HCT116 (cell line): ENCODE results near the gene MRPL1. TPM values are rescaled to one million over a fixed set of nuclear protein-coding genes. Genes with fewer than 3 reads are reported as not detected.

Experiments used
- ATAC-seq: fragments of 200-7000 bp; cut with Tn5 transposase; 2 replicates; pipeline ENCODE4 v1.9.1; 2020; ENCODE audit warnings: mild to moderate bottlenecking, moderate library complexity
- BruUV-seq: library from RNA; stranded (reverse); fragments of 400-500 nt; replicated peaks from 2 replicates; lab custom pipeline; 2021; lab: Mats Ljungman, UMichigan
- CTCF ChIA-PET: fragments of 300-600 bp; sonication (Branson Sonifier 250); formaldehyde crosslinking; loops from one replicate; lab custom pipeline; 2021; ENCODE audit warnings: antibody characterized with exemption; lab: Charles Lee
- POLR2A ChIA-PET: fragments of 300-600, 350-600 bp; sonication (Branson Sonifier 250); formaldehyde crosslinking; loops from one replicate; lab custom pipeline; 2021; ENCODE audit warnings: antibody characterized with exemption; lab: Charles Lee
- RAD21 ChIA-PET, 2 experiments: fragments of 300-600 bp; sonication (Branson Sonifier 250); formaldehyde crosslinking; loops; one replicate each; lab custom pipeline; 2023; ENCODE audit warnings: low total read pairs in 2 of 2; ENCODE audit not compliant: uncharacterized antibody in 2 of 2, unreplicated experiment in 2 of 2, low non-redundant PET in 1 of 2; lab: Charles Lee
- DNase-seq: peaks from one replicate; pipeline ENCODE4 v3.0.0-alpha.2; 2010; ENCODE audit warnings: low read depth, low spot score
- H2AFZ ChIP-seq: fragments of 200-600 bp; shearing (Covaris generic), sonication (generic); 2 replicates; pipeline ENCODE4 v1.6.1; 2017; ENCODE audit warnings: low read depth, mixed run types, mixed read lengths, antibody characterized with exemption, low read length; ENCODE audit not compliant: poor library complexity, severe bottlenecking
- H3K27ac ChIP-seq: 2 replicates; pipeline ENCODE4 v1.5.1; 2012; ENCODE audit warnings: low read depth, low read length
- H3K27me3 ChIP-seq: fragments of 200-600 bp; sonication (generic); 2 replicates; pipeline ENCODE4 v1.6.1; 2016; ENCODE audit warnings: mixed run types, low read length, mixed read lengths; ENCODE audit not compliant: insufficient read depth
- H3K36me3 ChIP-seq, 2 experiments: fragments of 200-500 bp in 1 of 2; fragments of 200-600 bp in 1 of 2; sonication (Bioruptor generic) in 1 of 2; sonication (generic) in 1 of 2; 2 replicates each; pipeline versions ENCODE4 v1.5.1 to v1.6.1; 2014 to 2016; ENCODE audit warnings: low read length in 2 of 2, inconsistent platforms in 1 of 2, mixed read lengths in 1 of 2, mixed run types in 1 of 2; ENCODE audit not compliant: insufficient read depth in 2 of 2, control insufficient read depth in 1 of 2
- H3K4me1 ChIP-seq, 2 experiments: fragments of 200-600 bp in 1 of 2; sonication (generic) in 1 of 2; 2 replicates each; pipeline versions ENCODE4 v1.5.1 to v1.6.1; 2012 to 2017; ENCODE audit warnings: low read length in 2 of 2, inconsistent platforms in 1 of 2, mild to moderate bottlenecking in 1 of 2, mixed read lengths in 1 of 2, mixed run types in 1 of 2, moderate library complexity in 1 of 2; ENCODE audit not compliant: insufficient read depth in 2 of 2, control insufficient read depth in 1 of 2
- H3K4me2 ChIP-seq: fragments of 200-600 bp; sonication (generic); 2 replicates; pipeline ENCODE4 v1.6.1; 2017; ENCODE audit warnings: mixed run types, low read length, mixed read lengths
- H3K4me3 ChIP-seq, 2 experiments: fragments of 200-600 bp in 1 of 2; sonication (generic) in 1 of 2; replicated peaks in 1 of 2; 2 replicates each; pipeline ENCODE4 v1.5.1; 2011 to 2016; ENCODE audit warnings: low read length in 2 of 2, control low read depth in 1 of 2, low read depth in 1 of 2, mild to moderate bottlenecking in 1 of 2, mixed read lengths in 1 of 2, mixed run types in 1 of 2
- H3K79me2 ChIP-seq: fragments of 200-600 bp; sonication (generic); 2 replicates; pipeline ENCODE4 v1.6.1; 2017; ENCODE audit warnings: mild to moderate bottlenecking, mixed run types, low read length, moderate library complexity, mixed read lengths; ENCODE audit not compliant: insufficient read depth
- H3K9ac ChIP-seq: fragments of 200-600 bp; sonication (generic); 2 replicates; pipeline ENCODE4 v1.6.1; 2016; ENCODE audit warnings: low read length, mixed read lengths
- H3K9me2 ChIP-seq: fragments of 200-600 bp; sonication (generic), shearing (Covaris generic); 2 replicates; pipeline ENCODE4 v1.6.1; 2017; ENCODE audit warnings: mixed run types, mild to moderate bottlenecking, moderate library complexity; ENCODE audit not compliant: insufficient read depth
- H3K9me3 ChIP-seq, 2 experiments: fragments of 200-500 bp in 1 of 2; fragments of 200-600 bp in 1 of 2; sonication (Bioruptor generic) in 1 of 2; sonication (generic) in 1 of 2; 2 replicates each; pipeline ENCODE4 v1.6.1; 2014 to 2017; ENCODE audit warnings: low read length in 2 of 2, mixed read lengths in 2 of 2, inconsistent platforms in 1 of 2, low read depth in 1 of 2, mild to moderate bottlenecking in 1 of 2, mixed run types in 1 of 2, moderate library complexity in 1 of 2; ENCODE audit not compliant: control insufficient read depth in 1 of 2, insufficient read depth in 1 of 2
- H4K20me1 ChIP-seq: fragments of 200-600 bp; sonication (generic), shearing (Covaris generic); 2 replicates; pipeline ENCODE4 v1.6.1; 2017; ENCODE audit warnings: mixed run types, mild to moderate bottlenecking, moderate library complexity; ENCODE audit not compliant: insufficient read depth
- CEBPB ChIP-seq: IDR thresholded peaks from 2 replicates; pipeline ENCODE4 v1.6.1; 2012; ENCODE audit warnings: low read depth
- EZH2 ChIP-seq: fragments of 200-600 bp; sonication (generic); IDR thresholded peaks from 2 replicates; pipeline ENCODE4 v1.6.1; 2017; ENCODE audit warnings: antibody characterized with exemption, mixed run types
- EZH2phosphoT487 ChIP-seq: fragments of 200-600 bp; IDR thresholded peaks from 2 replicates; pipeline ENCODE4 v1.6.1; 2018; ENCODE audit warnings: antibody characterized with exemption, borderline replicate concordance
- POLR2A ChIP-seq: IDR thresholded peaks from 2 replicates; pipeline ENCODE4 v1.7.0; 2011; ENCODE audit warnings: borderline replicate concordance; ENCODE audit not compliant: insufficient read depth, insufficient read length; ENCODE audit errors: extremely low read depth
- POLR2AphosphoS5 ChIP-seq: IDR thresholded peaks from 2 replicates; pipeline ENCODE4 v1.6.1; 2011; ENCODE audit warnings: mild to moderate bottlenecking, low read depth, low read length, moderate library complexity
- SP1 ChIP-seq: IDR thresholded peaks from 2 replicates; pipeline ENCODE4 v1.6.1; 2012; ENCODE audit warnings: low read depth
- SRF ChIP-seq: IDR thresholded peaks from 2 replicates; pipeline ENCODE4 v1.6.1; 2012; ENCODE audit warnings: low read depth
- TCF7L2 ChIP-seq: IDR thresholded peaks from 2 replicates; pipeline ENCODE4 v1.7.0; 2011; ENCODE audit warnings: borderline replicate concordance, inconsistent platforms; ENCODE audit not compliant: insufficient read depth, insufficient read length; ENCODE audit errors: extremely low read depth
- YY1 ChIP-seq: IDR thresholded peaks from 2 replicates; pipeline ENCODE4 v1.6.1; 2011; ENCODE audit warnings: low read length, low read depth, moderate library complexity, mild to moderate bottlenecking; ENCODE audit not compliant: insufficient replicate concordance; ENCODE audit errors: extremely low read depth
- intact Hi-C: fragments of 100-400 bp; cut with micrococcal nuclease; formaldehyde crosslinking; loops from 2 replicates; pipeline ENCODE4 v1.10.0; 2022
- total RNA-seq: library from RNA; stranded (reverse); gene quantifications from one replicate; pipeline ENCODE4 v1.2.1, GENCODE V29; 2021; ENCODE audit not compliant: unreplicated experiment
- TF ChIP-seq, protein P1 (sequence below), 3 experiments: fragments of 200-600 bp in 1 of 3; sonication (generic) in 1 of 3; IDR thresholded peaks in 2 of 3; conservative IDR thresholded peaks in 1 of 3; 2 replicates each; pipeline ENCODE4 v1.5.1; 2012 to 2017; ENCODE audit warnings: low read depth in 2 of 3, low read length in 2 of 3, antibody characterized with exemption in 1 of 3, borderline replicate concordance in 1 of 3, control low read depth in 1 of 3, mild to moderate bottlenecking in 1 of 3, mixed read lengths in 1 of 3, mixed run types in 1 of 3, moderate library complexity in 1 of 3; ENCODE audit not compliant: insufficient read depth in 1 of 3
- TF ChIP-seq, protein P2 (sequence below): IDR thresholded peaks from 2 replicates; pipeline ENCODE4 v1.6.1; 2012; ENCODE audit warnings: low read depth

The MRPL1 gene
- total RNA-seq, 1 experiment from 2014 or later: 54.9 TPM

DNA sequence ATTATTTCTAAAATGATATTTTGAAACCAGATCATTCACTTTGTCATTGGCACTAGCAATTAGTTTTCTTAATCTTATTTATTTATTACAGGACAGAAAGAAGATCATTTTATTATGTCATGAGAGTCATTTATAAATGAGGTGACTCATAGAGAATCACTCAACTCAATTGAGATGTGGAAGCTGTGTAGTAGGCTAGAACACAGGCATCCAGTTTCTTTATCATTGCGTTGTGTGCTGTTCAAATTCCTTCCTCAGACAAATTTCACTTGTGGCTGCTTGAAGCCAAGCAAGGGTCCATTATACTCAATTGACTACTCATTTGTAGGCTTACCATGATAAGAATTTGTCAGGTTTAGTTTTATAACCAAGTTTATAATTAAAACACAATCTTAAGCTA lies 87.6 kb downstream of the MRPL1 start:
- Histone ChIP-seq H3K4me2 (no peak overlapping the region), H4K20me1 (no peaks in the 10 kb centered on the region), H3K4me3 (no peak overlapping the region), H3K9me2 (no peaks in the 10 kb centered on the region), H3K79me2 (no peaks in the 10 kb centered on the region), H2AFZ (no peak overlapping the region), H3K9me3 (no peaks in the 10 kb centered on the region)
- ChIA-PET RAD21 (no interaction called here), CTCF (no interaction called here)
- no peak for DNase-seq
- intact Hi-C loops: no loop called here
- TF ChIP-seq POLR2AphosphoS5: no peak
- TF ChIP-seq, protein P1, sequence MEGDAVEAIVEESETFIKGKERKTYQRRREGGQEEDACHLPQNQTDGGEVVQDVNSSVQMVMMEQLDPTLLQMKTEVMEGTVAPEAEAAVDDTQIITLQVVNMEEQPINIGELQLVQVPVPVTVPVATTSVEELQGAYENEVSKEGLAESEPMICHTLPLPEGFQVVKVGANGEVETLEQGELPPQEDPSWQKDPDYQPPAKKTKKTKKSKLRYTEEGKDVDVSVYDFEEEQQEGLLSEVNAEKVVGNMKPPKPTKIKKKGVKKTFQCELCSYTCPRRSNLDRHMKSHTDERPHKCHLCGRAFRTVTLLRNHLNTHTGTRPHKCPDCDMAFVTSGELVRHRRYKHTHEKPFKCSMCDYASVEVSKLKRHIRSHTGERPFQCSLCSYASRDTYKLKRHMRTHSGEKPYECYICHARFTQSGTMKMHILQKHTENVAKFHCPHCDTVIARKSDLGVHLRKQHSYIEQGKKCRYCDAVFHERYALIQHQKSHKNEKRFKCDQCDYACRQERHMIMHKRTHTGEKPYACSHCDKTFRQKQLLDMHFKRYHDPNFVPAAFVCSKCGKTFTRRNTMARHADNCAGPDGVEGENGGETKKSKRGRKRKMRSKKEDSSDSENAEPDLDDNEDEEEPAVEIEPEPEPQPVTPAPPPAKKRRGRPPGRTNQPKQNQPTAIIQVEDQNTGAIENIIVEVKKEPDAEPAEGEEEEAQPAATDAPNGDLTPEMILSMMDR (IDR thresholded peaks at IDR 0.05 in 2 of 3, conservative IDR thresholded peaks at IDR 0.05 in 1 of 3; ENCODE audit: borderline replicate concordance in 1 of 3, insufficient read depth in 1 of 3, low read depth in 2 of 3, low read length in 2 of 3): no peak
- TF ChIP-seq EZH2: no peak
- TF ChIP-seq SP1: no peak
- TF ChIP-seq POLR2A: no peak
- no peak for TF ChIP-seq TCF7L2
- no peak for TF ChIP-seq YY1
- no peak for TF ChIP-seq EZH2phosphoT487
- TF ChIP-seq, protein P2, sequence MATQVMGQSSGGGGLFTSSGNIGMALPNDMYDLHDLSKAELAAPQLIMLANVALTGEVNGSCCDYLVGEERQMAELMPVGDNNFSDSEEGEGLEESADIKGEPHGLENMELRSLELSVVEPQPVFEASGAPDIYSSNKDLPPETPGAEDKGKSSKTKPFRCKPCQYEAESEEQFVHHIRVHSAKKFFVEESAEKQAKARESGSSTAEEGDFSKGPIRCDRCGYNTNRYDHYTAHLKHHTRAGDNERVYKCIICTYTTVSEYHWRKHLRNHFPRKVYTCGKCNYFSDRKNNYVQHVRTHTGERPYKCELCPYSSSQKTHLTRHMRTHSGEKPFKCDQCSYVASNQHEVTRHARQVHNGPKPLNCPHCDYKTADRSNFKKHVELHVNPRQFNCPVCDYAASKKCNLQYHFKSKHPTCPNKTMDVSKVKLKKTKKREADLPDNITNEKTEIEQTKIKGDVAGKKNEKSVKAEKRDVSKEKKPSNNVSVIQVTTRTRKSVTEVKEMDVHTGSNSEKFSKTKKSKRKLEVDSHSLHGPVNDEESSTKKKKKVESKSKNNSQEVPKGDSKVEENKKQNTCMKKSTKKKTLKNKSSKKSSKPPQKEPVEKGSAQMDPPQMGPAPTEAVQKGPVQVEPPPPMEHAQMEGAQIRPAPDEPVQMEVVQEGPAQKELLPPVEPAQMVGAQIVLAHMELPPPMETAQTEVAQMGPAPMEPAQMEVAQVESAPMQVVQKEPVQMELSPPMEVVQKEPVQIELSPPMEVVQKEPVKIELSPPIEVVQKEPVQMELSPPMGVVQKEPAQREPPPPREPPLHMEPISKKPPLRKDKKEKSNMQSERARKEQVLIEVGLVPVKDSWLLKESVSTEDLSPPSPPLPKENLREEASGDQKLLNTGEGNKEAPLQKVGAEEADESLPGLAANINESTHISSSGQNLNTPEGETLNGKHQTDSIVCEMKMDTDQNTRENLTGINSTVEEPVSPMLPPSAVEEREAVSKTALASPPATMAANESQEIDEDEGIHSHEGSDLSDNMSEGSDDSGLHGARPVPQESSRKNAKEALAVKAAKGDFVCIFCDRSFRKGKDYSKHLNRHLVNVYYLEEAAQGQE: no peak
- no peak for TF ChIP-seq CEBPB
- no peak for TF ChIP-seq SRF
- TF ChIP-seq, all 23 proteins: peak for 0
- POLR2A ChIA-PET: no interaction called here
- H3K36me3 ChIP-seq: 0 out of 4 replicates have a peak, but pooled peaks cover 0 to 4% of the 10 kb centered on the region in 2 experiments
- H3K27me3 ChIP-seq: no peaks in the 10 kb centered on the region
- no TSS peak for BruUV-seq
- no peaks in the 10 kb centered on the region for H3K4me1 ChIP-seq
- ATAC-seq: no peak
- no peak overlapping the region for H3K27ac ChIP-seq
- no peak overlapping the region for H3K9ac ChIP-seq
